GM12873 (cell line): ENCODE data around the gene LRBA.

Experiments
- CTCF ChIP-seq: IDR thresholded peaks from 2 replicates; pipeline ENCODE4 v1.5.1; 2012; ENCODE audit warnings: low read depth, mild to moderate bottlenecking, moderate library complexity, low read length, control low read depth; ENCODE audit not compliant: insufficient read depth; ENCODE audit errors: missing control alignments

LRBA gene

DNA sequence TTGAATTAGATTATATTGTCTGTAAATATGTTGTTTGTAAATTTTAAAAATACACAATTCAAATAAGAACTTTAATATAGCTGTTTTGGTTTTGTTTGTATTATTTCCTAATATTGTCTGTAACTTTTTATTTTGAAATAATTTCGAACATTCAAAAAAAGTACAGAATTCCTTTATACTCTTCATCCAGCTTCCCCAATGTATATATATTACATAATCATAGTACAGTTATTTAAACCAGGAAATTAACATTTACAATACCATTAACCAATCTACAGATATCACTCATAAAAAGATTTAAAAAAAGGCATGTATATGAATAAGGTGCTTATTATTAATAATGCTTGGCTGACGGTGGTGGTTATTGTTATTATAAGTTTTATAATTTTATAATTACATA is 84.1 kb downstream of the LRBA start:
- TF ChIP-seq CTCF: no peak

DNA sequence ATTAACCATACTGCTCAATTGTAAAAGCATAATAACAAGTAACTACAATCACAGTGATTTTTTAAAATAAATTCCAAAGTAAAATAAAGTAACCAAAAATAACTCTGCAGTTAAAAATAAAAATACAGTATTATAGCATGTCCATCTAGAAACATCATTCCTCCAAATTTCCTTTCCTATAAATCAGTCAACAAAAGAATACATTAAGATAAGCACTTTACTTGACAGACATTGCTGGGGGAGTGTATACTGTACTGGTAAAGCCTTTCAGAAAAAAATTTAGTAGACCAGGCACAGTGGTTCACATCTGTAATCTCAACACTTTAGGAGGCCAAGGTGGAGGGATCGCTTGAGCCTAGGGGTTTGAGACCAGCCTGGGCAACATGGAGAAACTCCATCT is 91.1 kb downstream of the LRBA start:
- TF ChIP-seq CTCF: no peak

- TF ChIP-seq CTCF: no peak
Observed at GRCh38 chr4:150911326-150911725, 103.8 kb downstream of the LRBA start.

GRCh38 chr4:150909116-150909515 is 106.0 kb downstream of the LRBA start:
- no peak for TF ChIP-seq CTCF

- no peak for TF ChIP-seq CTCF
Observed at GRCh38 chr4:150906987-150907633, 108.0 kb downstream of the LRBA start.

- TF ChIP-seq CTCF: no peak
Observed at GRCh38 chr4:150904671-150905070, 110.4 kb downstream of the LRBA start.

DNA sequence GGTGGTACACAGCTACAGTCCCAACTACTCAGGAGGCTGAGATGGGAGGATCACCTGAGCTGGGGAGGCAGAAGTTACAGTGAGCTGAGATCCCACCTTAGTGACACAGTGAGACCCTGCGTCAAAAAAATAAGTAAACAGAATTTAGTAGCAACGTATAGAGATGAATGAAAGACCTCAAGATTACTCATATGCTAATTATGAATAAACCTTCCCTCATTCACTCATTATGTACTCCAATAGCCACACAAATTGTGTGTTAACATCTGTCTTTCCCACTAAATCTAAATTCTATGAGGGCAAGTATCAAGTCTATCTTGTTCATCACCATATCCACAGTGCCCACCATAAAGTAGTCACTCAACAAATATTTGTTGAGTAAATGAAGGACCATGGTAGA is 111.5 kb downstream of the LRBA start:
- TF ChIP-seq CTCF: no peak

GRCh38 chr4:150896497-150896896 is 118.6 kb downstream of the LRBA start:
- no peak for TF ChIP-seq CTCF
